Raji (cell line): ENCODE data around the gene DAPK2.

Experiments used
- POLR2A ChIP-seq: IDR thresholded peaks from 2 replicates; pipeline ENCODE4 v1.6.1; 2011; ENCODE audit warnings: low read depth, low read length, control low read depth; ENCODE audit not compliant: insufficient read depth

DAPK2 gene

GRCh38 chr15:64046421-64047153, at the start of gene DAPK2:
TSS of gene DAPK2 (minus strand) at chr15:64046485. CDS start at chr15:64040261, 6,224 bp downstream.
- TF ChIP-seq POLR2A: no peak

- TF ChIP-seq POLR2A: no peak
These were observed 49.1 kb upstream of the DAPK2 start for GRCh38 chr15:64095431-64095794.

GRCh38 chr15:64093627-64094417, 47.5 kb upstream of the DAPK2 start, which contains the start of gene CIAO2A:
TSS of gene CIAO2A (minus strand) at chr15:64093838. CDS start at chr15:64093768, 70 bp downstream.
- TF ChIP-seq POLR2A: peak; percentile 66

GRCh38 chr15:64092864-64093626, 46.8 kb upstream of the DAPK2 start:
- no peak; the same call in 1 of the 2 replicates for TF ChIP-seq POLR2A

- no peak for TF ChIP-seq POLR2A
These were observed 46.0 kb upstream of the DAPK2 start for GRCh38 chr15:64092075-64092820.

- TF ChIP-seq POLR2A: no peak
These were observed 44.2 kb upstream of the DAPK2 start for GRCh38 chr15:64090527-64090926.

GRCh38 chr15:64089543-64090280, 43.4 kb upstream of the DAPK2 start:
- TF ChIP-seq POLR2A: no peak

GRCh38 chr15:64082757-64083156, 36.5 kb upstream of the DAPK2 start:
- no peak for TF ChIP-seq POLR2A

GRCh38 chr15:64072812-64073211, 26.5 kb upstream of the DAPK2 start:
- TF ChIP-seq POLR2A: no peak

- TF ChIP-seq POLR2A: no peak
These were observed 25.9 kb upstream of the DAPK2 start for GRCh38 chr15:64071931-64072765.

GRCh38 chr15:64070965-64071851, 24.9 kb upstream of the DAPK2 start:
- no peak for TF ChIP-seq POLR2A

- no peak for TF ChIP-seq POLR2A
These were observed 23.8 kb upstream of the DAPK2 start for GRCh38 chr15:64070106-64070505.
